GM10266 (cell line): ENCODE measurements around the gene RFX4.
"Not testable (repeated sequence)": the region's sequence is repeated elsewhere in the genome, so short reads cannot be mapped to it uniquely, and the experiment has no call there.

Experiments used
- DNase-seq: peaks from one replicate; pipeline ENCODE4 v3.0.0; 2012; ENCODE audit errors: extremely low spot score
- TF ChIP-seq, protein P1 (sequence below): IDR thresholded peaks from 2 replicates; pipeline ENCODE4 v1.5.1; 2012; ENCODE audit warnings: mild to moderate bottlenecking, low read depth; ENCODE audit not compliant: control insufficient read depth, insufficient read depth; ENCODE audit errors: missing control alignments

The RFX4 gene

GRCh38 chr12:106720696-106721095 is 137.9 kb downstream of the RFX4 start:
- TF ChIP-seq, protein P1, sequence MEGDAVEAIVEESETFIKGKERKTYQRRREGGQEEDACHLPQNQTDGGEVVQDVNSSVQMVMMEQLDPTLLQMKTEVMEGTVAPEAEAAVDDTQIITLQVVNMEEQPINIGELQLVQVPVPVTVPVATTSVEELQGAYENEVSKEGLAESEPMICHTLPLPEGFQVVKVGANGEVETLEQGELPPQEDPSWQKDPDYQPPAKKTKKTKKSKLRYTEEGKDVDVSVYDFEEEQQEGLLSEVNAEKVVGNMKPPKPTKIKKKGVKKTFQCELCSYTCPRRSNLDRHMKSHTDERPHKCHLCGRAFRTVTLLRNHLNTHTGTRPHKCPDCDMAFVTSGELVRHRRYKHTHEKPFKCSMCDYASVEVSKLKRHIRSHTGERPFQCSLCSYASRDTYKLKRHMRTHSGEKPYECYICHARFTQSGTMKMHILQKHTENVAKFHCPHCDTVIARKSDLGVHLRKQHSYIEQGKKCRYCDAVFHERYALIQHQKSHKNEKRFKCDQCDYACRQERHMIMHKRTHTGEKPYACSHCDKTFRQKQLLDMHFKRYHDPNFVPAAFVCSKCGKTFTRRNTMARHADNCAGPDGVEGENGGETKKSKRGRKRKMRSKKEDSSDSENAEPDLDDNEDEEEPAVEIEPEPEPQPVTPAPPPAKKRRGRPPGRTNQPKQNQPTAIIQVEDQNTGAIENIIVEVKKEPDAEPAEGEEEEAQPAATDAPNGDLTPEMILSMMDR: no peak
- no peak for DNase-seq

DNA sequence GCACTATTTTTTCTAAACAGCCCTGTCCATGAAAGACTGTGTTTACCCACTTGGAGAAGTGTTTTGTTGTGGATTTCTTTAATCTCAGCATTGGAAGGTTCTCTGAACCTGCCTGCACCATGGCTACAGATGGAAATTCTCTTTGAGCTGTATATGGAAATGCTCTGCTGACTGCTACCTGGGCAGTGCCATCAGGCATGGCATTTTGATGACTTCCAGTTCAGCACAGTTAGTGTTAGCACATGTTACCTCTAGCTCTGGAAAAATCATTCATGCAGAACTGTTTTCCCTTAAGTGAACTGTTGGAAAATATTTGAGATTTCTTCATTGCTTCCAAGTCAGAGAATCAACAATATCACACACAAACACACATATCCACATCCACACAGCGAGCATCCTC is 139.1 kb downstream of the RFX4 start:
- TF ChIP-seq, protein P1: no peak
- DNase-seq: no peak

DNA sequence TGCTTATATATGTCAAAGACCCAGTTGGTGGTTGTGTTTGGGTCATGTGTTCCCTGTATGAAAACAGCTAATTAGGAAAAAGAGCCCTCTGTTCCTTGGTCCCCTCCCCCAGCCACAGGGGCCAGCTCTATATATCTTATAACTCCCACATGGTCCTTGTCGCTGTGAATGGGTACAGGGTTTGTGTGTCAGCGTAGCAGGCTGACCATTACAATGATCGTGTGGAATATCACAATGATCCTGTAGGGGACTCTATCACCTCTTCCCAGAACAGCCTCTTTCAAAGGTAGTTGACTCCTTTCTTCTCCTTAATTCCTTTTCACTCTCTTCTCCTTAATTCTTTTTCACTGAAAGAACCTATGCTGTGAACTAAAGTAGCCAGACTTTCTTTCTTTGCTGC is 140.0 kb downstream of the RFX4 start:
- TF ChIP-seq, protein P1: no peak
- no peak for DNase-seq

DNA sequence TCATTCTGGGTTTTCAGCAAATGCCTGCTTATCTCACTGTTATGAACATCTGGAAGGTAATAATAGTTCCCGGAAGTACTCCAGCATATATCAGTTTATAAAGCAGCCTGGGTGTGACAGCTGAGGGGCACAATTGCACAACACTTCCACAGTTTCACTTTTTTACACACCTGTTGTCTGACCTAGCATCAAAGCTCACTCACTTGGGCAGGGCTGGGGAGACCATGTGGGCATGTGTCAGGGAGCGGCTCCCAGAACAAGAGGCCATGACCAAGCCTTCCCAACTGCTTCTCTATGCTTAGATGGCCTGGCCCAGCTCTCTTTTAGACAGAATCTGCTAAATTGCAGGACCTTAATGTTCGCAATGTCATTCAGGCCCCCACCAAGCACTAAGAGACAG is 140.6 kb downstream of the RFX4 start:
- no peak for DNase-seq
- TF ChIP-seq, protein P1: no peak

- TF ChIP-seq, protein P1: no peak
- DNase-seq: no peak
Measured at GRCh38 chr12:106724116-106724515, 141.3 kb downstream of the RFX4 start.

DNA sequence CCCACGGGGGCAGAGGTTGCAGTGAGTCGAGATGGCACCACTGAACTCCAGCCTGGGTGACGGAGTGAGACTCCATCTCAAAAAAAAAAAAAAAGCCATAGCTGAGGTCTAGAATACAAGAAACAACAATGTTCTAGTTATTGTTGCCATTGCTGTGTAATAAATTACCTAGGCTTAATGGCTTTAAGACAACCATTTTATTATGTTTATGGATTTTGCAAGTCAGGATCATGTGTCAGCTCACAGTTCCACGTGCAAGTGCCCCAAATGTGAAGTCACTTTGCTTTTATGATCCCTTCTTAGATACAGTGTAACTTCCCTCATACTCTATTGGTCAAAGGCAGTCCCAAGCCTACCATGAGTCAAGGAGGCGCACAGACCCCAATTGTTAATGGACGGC is 142.1 kb downstream of the RFX4 start:
- TF ChIP-seq, protein P1: no peak
- DNase-seq: no peak

- DNase-seq: not testable (repeated sequence)
Measured at GRCh38 chr12:106726603-106727202, 143.9 kb downstream of the RFX4 start.

GRCh38 chr12:106729611-106730010 is 146.8 kb downstream of the RFX4 start:
- TF ChIP-seq, protein P1: no peak
- no peak for DNase-seq
